Neuron (in vitro differentiated cells): ENCODE measurements around the gene TSPYL4.

Experiments
- H2AFZ ChIP-seq: one replicate; pipeline ENCODE4 v1.6.1; 2013; ENCODE audit warnings: low read depth, mild to moderate bottlenecking, inconsistent platforms, low read length, moderate library complexity
- H3K27me3 ChIP-seq: one replicate; pipeline ENCODE4 v1.6.1; 2013; ENCODE audit warnings: low read length; ENCODE audit not compliant: insufficient read depth
- H3K36me3 ChIP-seq: one replicate; pipeline ENCODE4 v1.6.1; 2013; ENCODE audit warnings: low read length; ENCODE audit not compliant: insufficient read depth
- H3K4me1 ChIP-seq: one replicate; pipeline ENCODE4 v1.6.1; 2013; ENCODE audit warnings: low read length; ENCODE audit not compliant: insufficient read depth
- H3K4me3 ChIP-seq: 2 replicates; pipeline ENCODE4 v1.5.1; 2013; ENCODE audit warnings: mild to moderate bottlenecking, low read length, moderate library complexity
- H3K9me3 ChIP-seq: one replicate; pipeline ENCODE4 v1.6.1; 2013; ENCODE audit warnings: low read length

TSPYL4 gene

DNA sequence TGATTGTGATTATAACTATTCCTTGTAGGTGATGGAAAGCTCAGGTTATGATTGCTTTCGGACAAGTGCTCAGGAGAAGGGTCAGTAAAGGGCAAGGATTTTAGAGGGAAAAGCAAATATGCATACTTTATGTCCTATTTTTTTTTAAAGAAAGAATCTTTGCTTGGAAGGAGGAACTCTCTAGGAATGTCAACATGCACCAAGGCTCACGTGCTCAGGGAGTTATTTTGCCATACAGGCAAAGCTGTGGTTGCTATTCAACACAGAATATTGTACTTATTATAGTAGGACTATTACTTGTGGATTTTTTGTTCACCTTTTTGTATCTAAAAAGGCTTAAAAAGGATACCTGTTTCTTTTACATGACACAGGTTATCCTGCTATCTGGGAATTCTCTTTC is 28.8 kb upstream of the TSPYL4 start:
- Histone ChIP-seq H3K9me3 (peaks cover 3% of the 10 kb centered on the region), H3K4me1 (peaks cover 21% of the 10 kb centered on the region), H3K36me3 (peaks cover 10% of the 10 kb centered on the region), H3K4me3 (no peak overlapping the region), H3K27me3 (no peaks in the 10 kb centered on the region), H2AFZ (no peak overlapping the region)

DNA sequence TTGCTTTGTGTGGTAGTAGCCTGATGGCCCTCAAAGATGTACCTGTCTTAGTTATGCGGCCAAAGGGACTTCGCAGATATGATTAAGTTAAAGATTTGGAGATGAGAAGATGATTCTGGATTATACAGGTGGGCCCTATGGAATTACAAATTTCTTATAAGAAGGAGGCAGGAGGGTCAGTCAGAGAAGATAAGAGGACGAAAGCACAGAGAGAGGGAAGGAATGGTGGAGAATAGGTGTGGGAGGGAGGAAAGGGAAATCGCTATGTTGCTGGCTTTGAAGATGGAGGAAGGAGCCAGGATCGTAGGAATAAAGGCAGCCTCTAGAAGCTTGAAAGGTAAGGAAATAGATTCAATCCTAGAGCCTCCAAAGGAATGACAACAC is 27.1 kb upstream of the TSPYL4 start:
- Histone ChIP-seq H2AFZ (peak overlapping the region; percentile 93), H3K9me3 (peaks cover 3% of the 10 kb centered on the region), H3K4me3 (peak overlapping the region; percentile 87), H3K27me3 (no peaks in the 10 kb centered on the region), H3K36me3 (peaks cover 14% of the 10 kb centered on the region), H3K4me1 (peaks cover 34% of the 10 kb centered on the region)

DNA sequence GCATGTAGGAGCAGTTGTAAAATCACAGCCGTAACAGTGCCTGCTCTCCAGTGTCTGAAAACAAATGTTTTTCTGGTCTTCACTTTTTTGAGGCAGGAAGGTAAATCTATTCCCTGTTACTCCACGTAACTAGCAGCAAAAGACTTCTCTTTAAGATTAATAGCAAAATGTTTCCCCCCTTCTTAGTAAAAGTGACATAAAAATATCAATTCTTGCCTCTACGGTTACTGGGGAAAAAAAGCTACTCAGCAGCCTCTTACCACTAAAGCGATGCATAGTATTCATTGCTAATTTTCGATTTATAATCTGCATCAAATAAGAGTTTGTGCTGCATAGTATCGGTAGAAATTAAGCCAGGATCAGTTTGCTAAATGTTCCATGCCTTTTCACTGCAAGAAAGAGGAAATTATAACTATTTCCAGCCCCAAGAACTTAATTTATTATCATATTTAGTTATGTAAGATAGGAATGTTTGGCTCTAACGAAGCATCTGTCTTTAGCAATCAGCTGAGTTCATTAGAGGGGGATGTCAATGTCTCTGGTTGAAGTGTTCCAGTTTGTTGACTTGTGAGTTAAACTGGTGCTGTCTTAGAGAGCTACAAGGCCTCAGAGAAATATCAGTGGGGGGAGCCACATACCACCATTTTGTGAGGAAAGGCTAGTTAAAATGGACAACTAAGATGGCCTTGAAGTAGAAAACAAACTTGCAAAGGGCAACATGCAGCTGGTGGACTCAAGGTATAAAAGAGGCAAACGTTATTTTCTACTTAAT is 26.5 kb upstream of the TSPYL4 start:
- Histone ChIP-seq H3K4me3 (peak overlapping the region; percentile 87), H3K36me3 (peaks cover 14% of the 10 kb centered on the region), H3K4me1 (peaks cover 35% of the 10 kb centered on the region), H3K27me3 (no peaks in the 10 kb centered on the region), H3K9me3 (peaks cover 3% of the 10 kb centered on the region), H2AFZ (peak overlapping the region; percentile 93)

DNA sequence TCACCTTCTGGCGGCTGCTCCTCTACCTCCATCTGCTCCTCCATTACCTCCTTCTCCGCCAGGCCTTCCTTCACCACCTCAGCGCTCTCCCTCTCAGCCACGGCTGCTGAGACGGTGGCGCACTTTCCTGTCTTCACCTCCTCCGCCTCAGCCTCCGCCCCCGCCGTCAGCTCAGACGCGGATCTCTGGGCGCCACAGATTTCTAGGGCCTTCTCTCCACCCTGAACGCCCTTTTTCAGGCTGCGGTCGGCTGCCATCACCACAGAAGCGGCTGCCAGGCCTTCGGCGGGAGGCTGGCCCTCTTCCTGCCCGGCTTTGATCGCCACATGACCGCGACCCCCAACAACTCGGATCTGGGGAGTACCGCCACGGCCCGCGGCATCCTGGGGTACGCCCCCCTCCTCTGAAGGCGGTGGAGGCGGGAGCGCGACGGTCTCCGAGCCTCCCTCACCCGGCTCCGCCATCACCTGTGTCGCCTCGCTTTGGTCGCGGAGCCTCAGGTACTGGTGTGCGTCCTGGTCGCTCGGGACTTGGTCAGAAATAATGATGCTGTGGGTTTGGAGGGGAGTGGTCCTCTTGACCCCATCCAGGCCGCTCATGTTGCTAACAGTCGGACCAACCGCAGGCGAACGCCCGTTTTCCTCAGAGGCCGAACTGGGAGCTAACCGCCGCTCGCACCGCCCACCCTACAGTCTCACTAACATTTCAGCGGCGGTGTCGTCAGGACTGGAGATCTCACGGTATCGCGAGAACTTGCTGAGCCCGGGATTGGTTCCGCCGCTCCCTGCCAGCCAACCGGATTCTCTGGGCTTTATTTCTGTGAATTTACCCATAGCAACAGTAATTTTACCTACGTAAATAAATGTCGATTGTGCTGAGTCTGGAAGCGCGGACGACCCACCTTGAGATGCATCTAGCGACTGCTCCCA is 25.6 kb upstream of the TSPYL4 start, which contains the start of gene TSPYL1:
Gene TSPYL1 (minus strand): TSS at position 699 of the 929 bp plus-strand sequence. CDS start 100 bp downstream, at position 599.
- Histone ChIP-seq H2AFZ (peak within 1 kb of the TSS; percentile 93), H3K4me3 (peak within 1 kb of the TSS; percentile 87), H3K9me3 (peaks cover 3% of the 10 kb centered on the region), H3K4me1 (peaks cover 35% of the 10 kb centered on the region), H3K36me3 (peaks cover 14% of the 10 kb centered on the region), H3K27me3 (no peaks in the 10 kb centered on the region)

DNA sequence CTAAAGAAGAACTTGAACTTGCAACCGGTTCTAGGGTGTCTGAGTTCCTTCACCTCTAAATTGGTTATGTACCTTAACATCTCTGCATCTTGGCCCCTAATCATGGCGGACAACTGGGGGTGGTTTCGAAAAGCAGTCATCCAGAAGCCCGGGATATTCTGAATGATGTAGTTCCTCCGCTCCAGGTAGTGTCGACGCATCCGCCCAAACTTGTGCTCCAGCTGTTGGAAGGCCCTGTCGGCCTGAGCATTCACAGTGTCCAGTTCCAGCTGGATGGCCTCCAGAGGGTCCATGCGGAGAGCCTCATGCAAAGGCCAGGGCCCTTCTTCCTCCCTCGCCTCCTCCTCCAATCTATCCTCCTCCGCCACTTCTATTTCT is 25.0 kb upstream of the TSPYL4 start:
- no peak overlapping the region for H2AFZ ChIP-seq
- peak overlapping the region; percentile 87 for H3K4me3 ChIP-seq
- peaks cover 18% of the 10 kb centered on the region for H3K36me3 ChIP-seq
- peaks cover 35% of the 10 kb centered on the region for H3K4me1 ChIP-seq
- peaks cover 3% of the 10 kb centered on the region for H3K9me3 ChIP-seq
- no peaks in the 10 kb centered on the region for H3K27me3 ChIP-seq

DNA sequence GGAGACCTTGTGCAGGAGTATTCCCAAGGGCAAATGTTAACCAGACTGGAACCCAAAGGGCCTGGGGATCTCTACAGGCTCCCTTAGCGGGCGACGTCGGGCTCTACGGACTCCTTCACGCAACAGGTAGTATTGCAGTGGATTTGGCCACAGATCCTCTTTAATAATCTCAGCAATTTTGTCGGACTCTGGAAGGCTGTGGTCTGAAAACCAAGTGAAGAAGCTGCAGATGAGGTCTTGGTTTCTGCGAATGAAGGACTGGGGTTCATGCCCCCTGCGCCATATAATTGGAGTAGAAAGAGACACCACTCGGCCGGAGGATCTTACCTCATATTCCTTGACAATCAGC is 24.6 kb upstream of the TSPYL4 start:
- Histone ChIP-seq H3K27me3 (no peaks in the 10 kb centered on the region), H3K4me1 (peaks cover 35% of the 10 kb centered on the region), H3K4me3 (peak overlapping the region; percentile 87), H3K36me3 (peaks cover 18% of the 10 kb centered on the region), H2AFZ (no peak overlapping the region), H3K9me3 (peaks cover 3% of the 10 kb centered on the region)

DNA sequence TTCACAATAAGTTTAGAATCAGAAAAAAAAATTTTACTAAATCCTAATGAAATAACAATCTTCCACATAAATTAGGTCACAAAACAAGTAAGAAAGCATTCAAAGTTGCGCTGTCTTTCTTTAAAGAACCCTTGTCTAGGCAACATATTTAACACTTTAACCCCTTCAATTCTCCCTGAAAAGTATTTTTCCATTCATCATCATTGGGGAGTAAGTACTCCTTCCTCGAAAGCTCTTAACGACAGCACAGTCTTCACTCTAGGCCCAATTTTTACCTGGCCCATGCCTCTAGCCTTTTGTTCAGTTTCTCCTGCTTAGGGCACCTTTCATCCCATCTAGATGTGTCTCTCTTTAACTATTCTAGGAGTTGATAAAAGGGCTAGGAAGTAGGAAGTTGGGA is 23.2 kb upstream of the TSPYL4 start:
- H3K4me1 ChIP-seq, result peaks cover 35% of the 10 kb centered on the region
- H2AFZ ChIP-seq, result no peak overlapping the region
- peaks cover 3% of the 10 kb centered on the region for H3K9me3 ChIP-seq
- no peaks in the 10 kb centered on the region for H3K27me3 ChIP-seq
- peaks cover 21% of the 10 kb centered on the region for H3K36me3 ChIP-seq
- H3K4me3 ChIP-seq, result peak overlapping the region; percentile 87

DNA sequence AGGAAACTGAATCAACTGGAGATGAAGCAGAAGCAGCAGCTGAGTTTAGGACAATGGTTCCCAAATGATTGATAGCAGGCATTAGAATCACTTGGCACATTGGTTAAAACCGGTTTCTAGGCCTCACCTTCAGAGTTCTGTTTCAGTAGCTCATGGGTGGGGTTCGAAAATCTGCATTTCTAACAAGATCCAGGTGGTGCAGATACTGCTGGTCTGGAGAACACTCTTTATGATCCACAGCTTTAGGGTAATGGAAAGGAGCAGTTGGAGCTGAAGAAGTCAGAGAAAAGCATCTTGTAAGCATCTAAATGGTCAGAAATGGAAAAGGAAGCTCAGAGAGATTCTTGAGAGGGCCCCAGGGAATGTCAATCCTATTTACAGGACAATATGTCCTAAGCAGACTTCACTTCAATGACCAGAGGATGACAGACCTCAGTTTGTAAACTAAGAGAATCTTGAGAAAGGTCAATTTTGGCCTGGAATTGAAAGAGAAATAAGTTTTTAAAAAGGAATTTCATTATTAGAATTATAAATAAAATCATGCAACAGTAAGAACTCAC is 17.4 kb upstream of the TSPYL4 start:
- no peaks in the 10 kb centered on the region for H3K9me3 ChIP-seq

DNA sequence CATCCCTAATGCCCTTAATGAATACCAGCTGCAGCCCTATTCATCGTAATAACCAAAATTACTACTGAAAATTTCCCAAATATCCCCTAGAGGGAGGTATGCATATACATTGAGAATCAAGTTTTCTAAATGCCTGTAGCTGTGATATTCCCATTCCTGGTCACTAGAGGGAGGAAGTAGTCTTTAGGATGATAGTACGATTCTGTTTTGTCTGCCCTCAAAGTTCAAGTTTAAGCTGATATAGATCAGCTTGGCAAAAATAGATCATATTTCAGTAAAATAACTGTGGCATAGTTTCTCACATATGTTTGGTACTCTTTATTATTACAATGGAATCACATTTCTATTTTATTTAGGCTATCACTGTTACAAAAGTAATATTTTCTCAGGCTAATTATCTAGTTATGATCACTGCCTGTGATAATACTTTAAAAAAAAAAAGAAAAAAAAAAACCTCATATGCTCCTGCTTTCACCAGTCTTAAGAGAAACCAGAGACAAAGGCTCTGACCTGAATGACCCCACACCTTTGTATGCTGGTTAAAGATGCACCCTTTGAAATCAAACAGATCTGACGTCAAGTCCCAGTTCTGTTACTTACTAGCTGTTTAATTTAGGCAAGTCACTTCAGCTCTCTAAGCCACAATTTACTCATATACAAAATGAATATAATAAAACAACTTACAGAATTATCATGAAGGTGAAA is 14.9 kb upstream of the TSPYL4 start:
- peaks cover 4% of the 10 kb centered on the region for H3K9me3 ChIP-seq
- H3K4me1 ChIP-seq, result peaks cover 6% of the 10 kb centered on the region
- no peak overlapping the region for H2AFZ ChIP-seq
- H3K4me3 ChIP-seq, result no peak overlapping the region
- peaks cover 6% of the 10 kb centered on the region for H3K36me3 ChIP-seq
- no peaks in the 10 kb centered on the region for H3K27me3 ChIP-seq

More for the DNA sequence above, 17.4 kb upstream of the TSPYL4 start:
- no peaks in the 10 kb centered on the region for H3K27me3 ChIP-seq
- peaks cover 9% of the 10 kb centered on the region for H3K4me1 ChIP-seq
- H3K36me3 ChIP-seq, result peaks cover 10% of the 10 kb centered on the region
- H3K4me3 ChIP-seq, result no peak overlapping the region
- no peak overlapping the region for H2AFZ ChIP-seq

DNA sequence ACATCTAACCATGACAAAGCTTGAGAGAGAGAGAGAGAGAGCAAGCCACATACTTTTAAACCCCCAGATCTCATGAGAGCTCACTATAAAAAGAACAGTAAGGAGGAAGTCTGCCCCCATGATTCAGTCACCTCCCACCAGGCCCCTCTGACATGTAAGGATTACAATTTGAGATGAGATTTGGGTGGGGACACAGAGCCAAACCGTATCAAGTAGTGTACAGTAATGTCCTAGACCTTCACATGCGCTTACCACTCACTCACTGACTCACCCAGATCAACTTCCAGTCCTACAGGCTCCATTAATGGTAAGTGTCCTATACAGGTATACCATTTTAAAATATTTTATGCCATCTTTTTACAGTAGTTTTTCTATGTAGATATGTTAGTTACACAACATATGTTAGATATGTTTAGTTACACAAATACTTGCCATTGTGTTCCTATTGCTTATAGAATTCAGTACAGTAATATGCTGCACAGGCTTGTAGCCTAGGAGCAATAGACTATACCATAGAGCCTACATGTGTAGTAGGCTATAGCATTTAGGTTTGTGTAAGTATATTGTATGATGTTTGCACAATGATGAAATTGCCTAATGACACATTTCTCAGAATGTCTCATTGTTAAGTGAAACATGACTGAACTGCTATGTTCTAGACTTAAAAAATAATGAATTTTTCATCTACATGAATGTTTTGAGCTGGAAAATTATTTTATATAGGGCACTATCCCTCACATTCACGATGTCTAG is 14.1 kb upstream of the TSPYL4 start:
- H3K36me3 ChIP-seq, result peaks cover 6% of the 10 kb centered on the region
- H3K4me3 ChIP-seq, result no peak overlapping the region
- H3K9me3 ChIP-seq, result peaks cover 4% of the 10 kb centered on the region
- H2AFZ ChIP-seq, result no peak overlapping the region
- peaks cover 6% of the 10 kb centered on the region for H3K4me1 ChIP-seq
- H3K27me3 ChIP-seq, result no peaks in the 10 kb centered on the region

DNA sequence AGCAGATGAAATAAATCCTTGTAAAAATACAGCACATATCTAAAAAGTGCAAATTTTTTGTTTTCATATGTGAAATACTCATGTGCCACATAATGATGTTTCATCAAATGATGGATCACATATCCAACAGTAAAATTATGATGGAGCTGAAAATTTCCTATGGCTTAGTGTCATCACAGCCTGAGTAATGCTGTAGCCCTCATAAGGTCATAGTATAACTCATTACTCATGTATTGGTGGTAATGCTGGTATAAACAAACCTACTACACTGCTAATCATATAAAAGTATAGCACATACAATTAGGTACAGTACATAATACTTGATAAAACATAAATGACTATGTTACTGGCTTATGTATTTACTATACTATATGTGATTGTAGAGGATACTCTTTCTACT is 12.9 kb upstream of the TSPYL4 start:
- H3K4me3 ChIP-seq, result no peak overlapping the region
- peaks cover 4% of the 10 kb centered on the region for H3K9me3 ChIP-seq
- no peak overlapping the region for H2AFZ ChIP-seq
- no peaks in the 10 kb centered on the region for H3K27me3 ChIP-seq
- peaks cover 3% of the 10 kb centered on the region for H3K36me3 ChIP-seq
- H3K4me1 ChIP-seq, result peaks cover 6% of the 10 kb centered on the region
